Natural killer cell (primary cell): ENCODE data around the gene MED13L. TPM values are rescaled to one million over a fixed set of nuclear protein-coding genes. Genes with fewer than 3 reads are reported as not detected.

Experiments
- ATAC-seq, 3 donors: fragments of 150-1000 bp in 2 of 3; fragments of 200-7000 bp in 1 of 3; cut with Tn5 transposase; 1 replicate in 1 of 3; 2 replicates in 2 of 3; pipeline ENCODE4 v1.10.0; 2021; ENCODE audit warnings: mild to moderate bottlenecking in 2 of 3, moderate library complexity in 2 of 3
- DNase-seq, 2 donors: peaks; one replicate each; pipeline versions ENCODE4 v3.0.0 to v3.0.0-alpha.2; 2013 to 2021; ENCODE audit warnings: mixed read lengths in 1 of 2
- H3K27ac ChIP-seq: one replicate; pipeline ENCODE4 v1.5.1; 2013; ENCODE audit warnings: mild to moderate bottlenecking, low read length
- H3K27me3 ChIP-seq: one replicate; pipeline ENCODE4 v1.6.1; 2013; ENCODE audit warnings: low read length; ENCODE audit not compliant: control insufficient read depth, insufficient read depth
- H3K36me3 ChIP-seq: one replicate; pipeline ENCODE4 v1.6.1; 2013; ENCODE audit warnings: low read length; ENCODE audit not compliant: control insufficient read depth, insufficient read depth
- H3K4me1 ChIP-seq: one replicate; pipeline ENCODE4 v1.6.1; 2013; ENCODE audit warnings: low read length; ENCODE audit not compliant: control insufficient read depth, insufficient read depth
- H3K4me3 ChIP-seq: one replicate; pipeline ENCODE4 v1.5.1; 2013; ENCODE audit warnings: low read length
- H3K9me3 ChIP-seq: one replicate; pipeline ENCODE4 v1.6.1; 2013; ENCODE audit warnings: low read length; ENCODE audit not compliant: control insufficient read depth, insufficient read depth
- H3K27ac Mint-ChIP-seq, 2 donors: one replicate each; pipeline ENCODE4 v1.8.0; 2022; ENCODE audit warnings: mild to moderate bottlenecking in 2 of 2, mixed read lengths in 2 of 2, moderate library complexity in 1 of 2
- H3K27me3 Mint-ChIP-seq, 2 donors: one replicate each; pipeline ENCODE4 v1.8.0; 2022; ENCODE audit warnings: low read depth in 2 of 2, mixed read lengths in 2 of 2
- H3K36me3 Mint-ChIP-seq: one replicate; pipeline ENCODE4 v1.8.0; 2022; ENCODE audit warnings: mixed read lengths
- H3K4me1 Mint-ChIP-seq, 2 donors: one replicate each; pipeline ENCODE4 v1.8.0; 2022; ENCODE audit warnings: mixed read lengths in 2 of 2
- H3K4me3 Mint-ChIP-seq: one replicate; pipeline ENCODE4 v1.8.0; 2022; ENCODE audit warnings: mild to moderate bottlenecking, moderate library complexity, mixed read lengths
- H3K9me3 Mint-ChIP-seq, 2 donors: one replicate each; pipeline ENCODE4 v1.8.0; 2022; ENCODE audit warnings: mixed read lengths in 2 of 2
- WGBS: methylation state at CpG from one replicate; pipeline ENCODE4 v1.1.7; 2013; ENCODE audit warnings: missing lambda C conversion rate; ENCODE audit not compliant: insufficient coverage; 5-methylcytosine and 5-hydroxymethylcytosine counted together
- intact Hi-C: fragments of 100-400 bp; cut with micrococcal nuclease; formaldehyde crosslinking; loops from one replicate; pipeline ENCODE4 v1.14.2; 2022
- total RNA-seq, 4 donors: library from RNA; stranded (reverse); fragments of 120-200 nt in 1 of 4; gene quantifications; one replicate each; pipeline versions ENCODE4 v1.2.3 to v1.2.4, GENCODE V29; 2013 to 2022
- TF ChIP-seq, protein P1 (sequence below): fragments of 200-600 bp; IDR thresholded peaks from one replicate; pipeline ENCODE4 v1.8.0; 2022; ENCODE audit warnings: antibody characterized with exemption

The MED13L gene
- total RNA-seq, 3 donors from 2014 or later (not counting 1 experiment from before 2014, with no cell fraction given): 237 to 316 (median 240) TPM

DNA sequence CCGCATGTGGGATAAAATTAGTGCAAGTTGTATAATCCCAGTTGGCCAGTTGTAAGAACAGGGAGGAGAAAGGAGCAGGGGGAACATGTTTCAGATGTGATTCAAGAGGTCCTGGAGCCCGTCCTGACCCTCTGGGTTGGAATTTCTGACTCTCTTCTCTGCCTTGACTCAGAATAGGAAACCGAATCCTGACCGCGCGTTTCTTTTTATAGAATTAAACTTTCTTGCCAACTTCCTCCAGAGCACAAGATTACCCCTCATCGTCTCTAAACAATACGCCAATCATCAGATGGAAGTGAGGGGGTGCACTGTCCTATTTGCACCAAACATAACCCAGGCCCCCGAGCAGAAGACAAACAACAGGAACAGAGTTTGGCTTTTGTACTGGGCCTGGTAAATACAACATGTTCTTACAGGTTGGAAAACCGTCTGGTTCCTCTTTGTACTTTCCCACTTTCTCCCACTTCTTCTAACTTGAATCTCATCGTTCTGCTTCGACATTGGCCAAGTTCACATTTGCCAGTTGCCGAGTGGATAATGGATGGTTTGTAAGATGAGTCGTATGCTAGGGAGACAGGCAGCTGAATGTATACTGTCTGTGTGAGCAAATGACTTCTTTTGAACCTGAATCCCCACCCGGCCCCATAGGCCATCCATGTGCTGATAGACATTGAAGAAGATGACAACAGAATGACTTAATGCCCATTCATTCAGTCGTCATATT is 42.6 kb upstream of the MED13L start:
- H3K4me3 Mint-ChIP-seq: no peak overlapping the region
- H3K4me1 Mint-ChIP-seq: peaks cover 11 to 29% of the 10 kb centered on the region in 2 donors
- H3K27ac Mint-ChIP-seq: no peak overlapping the region
- intact Hi-C loops: no loop called here
- H3K36me3 Mint-ChIP-seq: no peaks in the 10 kb centered on the region
- 33% methylated on average over 16 of the region's 16 CpGs for WGBS
- no peaks in the 10 kb centered on the region for H3K9me3 ChIP-seq
- TF ChIP-seq, protein P1, sequence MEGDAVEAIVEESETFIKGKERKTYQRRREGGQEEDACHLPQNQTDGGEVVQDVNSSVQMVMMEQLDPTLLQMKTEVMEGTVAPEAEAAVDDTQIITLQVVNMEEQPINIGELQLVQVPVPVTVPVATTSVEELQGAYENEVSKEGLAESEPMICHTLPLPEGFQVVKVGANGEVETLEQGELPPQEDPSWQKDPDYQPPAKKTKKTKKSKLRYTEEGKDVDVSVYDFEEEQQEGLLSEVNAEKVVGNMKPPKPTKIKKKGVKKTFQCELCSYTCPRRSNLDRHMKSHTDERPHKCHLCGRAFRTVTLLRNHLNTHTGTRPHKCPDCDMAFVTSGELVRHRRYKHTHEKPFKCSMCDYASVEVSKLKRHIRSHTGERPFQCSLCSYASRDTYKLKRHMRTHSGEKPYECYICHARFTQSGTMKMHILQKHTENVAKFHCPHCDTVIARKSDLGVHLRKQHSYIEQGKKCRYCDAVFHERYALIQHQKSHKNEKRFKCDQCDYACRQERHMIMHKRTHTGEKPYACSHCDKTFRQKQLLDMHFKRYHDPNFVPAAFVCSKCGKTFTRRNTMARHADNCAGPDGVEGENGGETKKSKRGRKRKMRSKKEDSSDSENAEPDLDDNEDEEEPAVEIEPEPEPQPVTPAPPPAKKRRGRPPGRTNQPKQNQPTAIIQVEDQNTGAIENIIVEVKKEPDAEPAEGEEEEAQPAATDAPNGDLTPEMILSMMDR: no peak
- peaks cover 0 to 8% of the 10 kb centered on the region in 2 donors for H3K27me3 Mint-ChIP-seq
- H3K27me3 ChIP-seq: no peaks in the 10 kb centered on the region
- ATAC-seq: no peak
- no peak overlapping the region for H3K27ac ChIP-seq
- peaks cover 6% of the 10 kb centered on the region for H3K4me1 ChIP-seq
- peak in 1 of 2 donors; percentile 13 for DNase-seq
- no peaks in the 10 kb centered on the region for H3K36me3 ChIP-seq
- H3K4me3 ChIP-seq: no peak overlapping the region
- no peaks in the 10 kb centered on the region for H3K9me3 Mint-ChIP-seq

DNA sequence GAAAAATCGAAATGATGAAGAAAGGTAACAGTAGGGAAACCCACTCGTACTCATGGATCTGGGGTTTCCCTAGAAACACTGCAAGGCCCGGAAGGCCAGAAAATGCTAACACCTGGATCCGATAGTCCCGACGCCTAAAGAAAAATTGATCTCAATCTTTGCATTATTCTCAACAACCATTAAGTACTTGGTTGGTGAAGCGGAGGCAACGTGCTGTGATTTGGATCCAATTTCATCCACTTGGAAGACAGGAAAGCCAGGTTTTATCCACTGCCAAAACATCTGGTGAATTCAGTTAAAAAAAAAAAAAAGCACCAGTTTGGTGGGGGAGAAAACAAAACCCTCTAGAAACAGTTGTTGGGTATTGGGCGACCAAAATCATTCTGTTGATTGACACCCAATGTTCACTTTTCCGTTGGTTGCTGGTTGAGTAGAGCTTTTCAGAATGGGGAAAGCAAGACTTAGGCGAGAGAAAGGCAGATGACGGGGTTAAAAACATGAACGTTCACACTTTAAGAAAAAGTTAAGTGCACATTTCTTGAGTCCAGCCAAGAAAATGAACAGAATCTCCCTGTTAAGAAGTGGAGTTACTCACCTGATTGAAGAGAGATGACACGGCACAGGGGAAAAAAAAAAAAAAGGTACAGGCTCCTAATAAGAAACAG is 41.9 kb upstream of the MED13L start:
- whole genome bisulfite sequencing: 68% methylated on average over 14 of the region's 14 CpGs
- H3K27me3 ChIP-seq: no peaks in the 10 kb centered on the region
- no peak for ATAC-seq
- Mint-ChIP-seq H3K4me3 (no peak overlapping the region), H3K27me3 (peaks cover 0 to 8% of the 10 kb centered on the region in 2 donors), H3K4me1 (peaks cover 4 to 22% of the 10 kb centered on the region in 2 donors), H3K27ac (no peak overlapping the region), H3K36me3 (no peaks in the 10 kb centered on the region), H3K9me3 (no peaks in the 10 kb centered on the region)
- no peak overlapping the region for H3K4me3 ChIP-seq
- no peak for DNase-seq
- TF ChIP-seq, protein P1: no peak
- H3K27ac ChIP-seq: no peak overlapping the region
- H3K36me3 ChIP-seq: no peaks in the 10 kb centered on the region
- intact Hi-C loops: no loop called here
- no peaks in the 10 kb centered on the region for H3K4me1 ChIP-seq
- H3K9me3 ChIP-seq: no peaks in the 10 kb centered on the region

DNA sequence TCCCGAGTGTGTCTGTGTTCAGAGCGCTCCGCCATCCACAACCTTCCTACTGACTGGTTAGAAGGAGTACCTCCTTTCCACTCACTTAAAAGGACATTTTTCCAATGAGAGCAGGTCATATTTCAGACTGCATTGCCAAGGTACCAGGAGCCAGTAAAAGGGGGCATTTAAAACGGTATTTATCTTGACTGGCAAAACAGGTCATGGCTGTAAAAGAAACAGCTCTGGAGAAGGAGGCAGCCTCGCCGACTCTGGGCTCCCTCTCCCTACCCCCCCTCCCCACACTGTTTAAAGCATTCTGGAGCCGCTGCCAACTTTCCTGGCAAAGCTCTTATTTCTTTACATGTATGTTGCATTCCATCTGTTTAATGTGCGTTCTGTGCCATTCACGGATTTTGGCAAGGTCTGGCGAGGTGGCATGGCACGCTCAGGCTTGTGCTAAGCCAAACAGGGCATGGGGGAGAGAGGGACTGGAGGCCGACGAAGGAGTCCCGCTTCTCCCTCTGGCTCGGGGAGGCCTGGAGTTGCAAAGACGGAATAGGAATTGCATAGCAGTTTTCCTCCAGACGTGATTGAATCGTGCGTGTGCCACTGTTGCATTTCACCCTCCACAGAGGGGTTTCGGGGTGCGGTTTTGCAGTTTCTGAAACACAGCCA is 41.2 kb upstream of the MED13L start:
- Mint-ChIP-seq H3K9me3 (no peaks in the 10 kb centered on the region), H3K4me3 (no peak overlapping the region), H3K4me1 (peaks cover 0 to 16% of the 10 kb centered on the region in 2 donors), H3K36me3 (no peaks in the 10 kb centered on the region), H3K27ac (no peak overlapping the region), H3K27me3 (peaks cover 0 to 8% of the 10 kb centered on the region in 2 donors)
- H3K9me3 ChIP-seq: no peaks in the 10 kb centered on the region
- no peaks in the 10 kb centered on the region for H3K4me1 ChIP-seq
- DNase-seq: no peak
- TF ChIP-seq, protein P1: no peak
- no peaks in the 10 kb centered on the region for H3K36me3 ChIP-seq
- ATAC-seq: no peak
- H3K27ac ChIP-seq: no peak overlapping the region
- no peaks in the 10 kb centered on the region for H3K27me3 ChIP-seq
- intact Hi-C loops: no loop called here
- H3K4me3 ChIP-seq: no peak overlapping the region
- 94% methylated on average over 21 of the region's 21 CpGs for WGBS
